GM18499 (cell line): Measurements from ENCODE around the gene KLKB1.

ENCODE experiments used
- ATAC-seq: cut with Tn5 transposase; IDR thresholded peaks from one replicate; pipeline ENCODE4 v1.9.1; 2021; ENCODE audit warnings: moderate number of reproducible peaks; ENCODE audit not compliant: insufficient read depth, unreplicated experiment

The KLKB1 gene

DNA sequence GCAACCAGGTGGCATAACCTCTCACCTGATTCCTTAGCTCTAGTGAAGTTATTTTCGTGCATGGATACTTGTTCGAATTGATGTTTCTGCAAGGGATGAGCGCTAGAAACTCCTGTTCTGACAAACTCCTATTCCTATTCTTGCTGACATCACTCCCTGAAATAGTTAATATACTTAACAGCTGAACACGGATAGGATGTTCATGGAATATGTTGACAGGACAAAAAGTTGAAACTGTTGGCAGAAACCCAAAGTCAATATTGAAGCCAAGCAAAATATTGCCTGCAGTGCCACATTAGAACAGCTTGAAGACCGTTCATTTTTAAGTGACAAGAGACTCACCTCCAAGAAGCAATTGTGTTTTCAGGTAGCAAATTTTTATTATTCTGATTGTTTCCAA is at the start of gene KLKB1:
TSS of gene KLKB1 (plus strand) at position 287 of the 400 bp plus-strand sequence. CDS start 689 bp downstream, outside the sequence.
- no peak for ATAC-seq

DNA sequence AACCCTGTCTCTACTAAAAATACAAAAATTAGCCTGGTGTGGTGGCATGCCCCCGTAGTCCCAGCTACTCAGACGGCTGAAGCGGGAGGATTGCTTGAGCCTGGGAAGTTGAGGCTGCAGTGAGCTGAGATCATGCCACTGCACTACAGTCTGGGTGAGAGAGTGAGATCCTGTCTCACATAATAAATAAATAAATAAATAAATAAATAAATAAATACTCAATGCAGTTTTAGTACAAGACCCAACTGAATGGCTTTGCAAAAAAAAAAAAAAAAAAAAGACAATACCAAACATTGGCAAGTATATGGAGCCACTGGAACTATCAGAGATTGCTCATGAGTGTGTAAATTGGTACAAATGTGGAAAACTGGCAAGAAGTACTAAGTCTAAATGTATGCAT is 39.2 kb upstream of the KLKB1 start:
- no peak for ATAC-seq

DNA sequence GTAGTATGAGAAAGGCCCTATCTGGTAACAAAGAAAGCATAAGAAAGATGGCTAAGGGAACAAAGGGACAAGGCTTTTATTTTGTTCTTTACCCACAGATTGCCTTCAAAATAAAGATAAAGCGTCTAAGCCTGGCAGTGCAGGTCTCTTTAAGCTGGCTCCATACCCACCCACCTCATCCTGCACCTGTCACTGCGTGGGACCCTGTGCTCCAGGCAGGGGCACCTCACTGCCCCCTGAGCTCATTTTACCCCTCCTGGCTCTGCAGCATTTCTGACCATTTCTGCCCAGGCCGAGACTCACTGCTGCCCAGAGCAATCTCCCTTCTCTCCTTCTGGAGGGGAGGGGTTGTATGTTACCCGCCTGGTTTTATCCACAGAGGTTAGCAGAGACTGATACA is 37.7 kb upstream of the KLKB1 start:
- ATAC-seq = no peak

DNA sequence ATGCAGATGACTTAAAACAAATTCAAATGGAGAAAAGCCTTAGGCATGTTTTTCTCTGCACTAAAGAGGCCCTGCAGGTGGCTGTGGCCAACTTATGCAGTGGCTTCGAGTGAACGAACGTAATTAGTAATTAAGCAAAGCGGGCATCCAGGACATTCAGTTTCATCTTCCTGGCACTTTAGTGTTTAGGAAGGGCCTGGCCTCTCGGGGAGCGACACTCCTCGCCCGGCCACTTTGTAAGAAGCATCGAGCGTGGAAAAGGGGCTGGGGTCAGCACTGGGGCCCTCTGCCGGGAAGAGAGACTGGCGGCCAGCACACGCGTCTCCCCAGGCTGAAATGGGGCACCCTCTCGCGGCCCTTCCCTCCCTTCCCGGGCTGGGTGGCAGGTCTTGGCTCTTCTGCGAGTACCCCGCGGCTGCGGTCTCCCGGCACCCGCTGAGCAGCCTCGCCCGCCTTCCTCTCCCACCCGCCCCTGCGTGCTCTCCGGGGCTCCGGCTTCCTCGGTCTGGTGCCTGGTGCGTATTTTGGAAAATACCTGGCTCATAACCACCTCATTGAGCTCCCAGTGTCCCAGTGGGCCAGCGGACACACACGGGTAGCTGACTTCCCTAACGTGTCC is 36.6 kb upstream of the KLKB1 start:
- ATAC-seq = peak; percentile 12

DNA sequence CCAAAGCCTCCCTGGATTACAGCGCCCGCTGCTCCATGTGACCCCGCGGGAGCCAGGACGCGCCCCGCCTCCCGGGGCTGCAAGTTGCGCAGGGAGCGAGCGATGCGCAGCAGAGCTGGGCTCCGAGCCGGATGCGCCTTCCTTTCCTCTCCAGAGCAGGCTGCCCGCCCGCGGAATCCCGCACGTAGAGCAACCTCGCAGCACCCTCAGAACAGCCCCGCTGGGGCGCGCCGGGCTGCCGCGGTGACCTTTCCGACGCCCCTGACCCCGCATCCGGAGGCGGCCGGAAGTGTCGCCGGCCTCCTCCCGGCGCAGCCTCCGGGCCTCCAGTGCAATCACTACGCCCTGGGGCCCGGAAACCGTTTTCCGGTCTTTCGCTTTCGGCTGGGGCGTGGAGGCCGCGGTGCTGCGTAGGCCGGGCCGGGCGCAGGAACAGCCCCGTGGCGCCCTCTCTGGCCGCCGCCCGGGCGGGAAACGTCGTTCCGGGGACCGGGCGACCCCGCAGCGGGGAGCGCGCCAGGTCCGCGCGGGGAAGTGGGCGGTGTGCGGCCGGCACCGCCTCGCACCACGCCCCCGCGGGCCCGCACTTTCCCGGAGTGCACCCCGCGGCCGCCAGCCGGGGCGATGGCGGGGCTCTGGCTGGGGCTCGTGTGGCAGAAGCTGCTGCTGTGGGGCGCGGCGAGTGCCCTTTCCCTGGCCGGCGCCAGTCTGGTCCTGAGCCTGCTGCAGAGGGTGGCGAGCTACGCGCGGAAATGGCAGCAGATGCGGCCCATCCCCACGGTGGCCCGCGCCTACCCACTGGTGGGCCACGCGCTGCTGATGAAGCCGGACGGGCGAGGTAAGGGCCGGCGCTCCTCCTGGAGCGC is 35.9 kb upstream of the KLKB1 start, which contains the start of gene CYP4V2:
TSS of gene CYP4V2 (plus strand) at position 368 of the 866 bp plus-strand sequence. CDS start at position 625, 257 bp downstream.
- ATAC-seq = peak; percentile 73

DNA sequence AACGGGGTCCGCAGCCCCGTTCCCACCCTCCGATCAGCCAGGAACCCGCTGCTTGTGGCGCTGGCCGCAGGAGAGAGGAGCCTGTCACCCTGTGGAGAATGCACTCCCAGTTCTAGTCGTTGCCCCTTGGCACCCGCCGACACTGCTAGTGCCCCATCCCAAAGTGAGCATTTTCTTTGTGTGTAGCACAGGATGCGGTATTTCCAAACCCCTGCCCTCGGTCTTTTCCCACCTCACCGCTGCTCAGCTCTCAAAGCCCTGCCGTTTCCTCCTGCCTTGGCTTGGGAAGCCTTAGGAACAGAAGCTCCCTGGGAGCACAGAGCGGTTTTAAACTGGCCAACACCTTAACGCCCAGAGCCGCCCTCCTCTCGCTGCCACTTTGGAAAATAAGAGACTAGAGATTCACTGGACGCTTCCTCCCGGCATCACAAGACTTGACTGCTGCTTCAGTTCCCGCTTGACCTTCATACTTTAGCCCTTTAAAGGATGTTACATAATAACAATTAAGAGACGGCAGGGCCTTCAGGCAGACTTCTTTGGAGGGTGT is 35.2 kb upstream of the KLKB1 start:
- peak; percentile 6 for ATAC-seq

DNA sequence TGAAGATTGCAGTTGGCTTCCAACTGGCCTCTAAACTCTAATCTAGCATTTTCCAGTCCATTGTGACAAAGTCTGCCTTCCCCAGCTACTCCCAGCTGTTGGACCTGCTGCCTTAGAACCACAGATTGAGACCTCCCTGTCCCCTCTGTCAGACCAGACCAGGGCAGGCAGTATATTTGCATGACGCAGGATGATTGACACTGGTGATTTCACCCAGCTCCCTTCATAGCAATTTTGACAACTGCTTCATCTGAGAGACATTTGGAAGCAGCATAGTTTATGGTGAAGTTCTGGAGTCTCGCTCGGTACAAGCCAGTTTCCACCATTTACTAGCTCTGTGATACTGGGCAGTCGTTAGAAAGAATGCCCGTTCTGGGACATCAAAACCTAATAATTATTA is 33.5 kb upstream of the KLKB1 start:
- no peak for ATAC-seq

DNA sequence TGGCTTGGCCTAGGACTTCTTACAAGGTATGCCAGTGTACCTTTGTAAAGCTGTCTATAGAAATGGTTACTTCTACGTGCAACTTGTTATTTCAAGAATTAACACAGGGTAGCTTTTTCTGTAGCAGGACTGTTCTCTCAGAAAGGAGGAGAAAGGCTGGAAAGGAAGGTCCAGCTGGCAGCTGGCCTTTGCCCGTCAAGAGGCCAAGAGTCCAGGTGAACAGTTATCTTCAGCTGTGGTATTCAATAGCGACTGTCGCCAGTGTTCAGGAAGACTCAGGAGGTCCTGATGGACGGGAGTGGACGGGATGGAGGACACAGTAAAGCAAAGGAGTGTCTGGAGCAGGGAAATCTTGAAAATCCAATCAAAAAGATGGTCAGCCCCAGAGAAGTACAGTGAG is 31.2 kb upstream of the KLKB1 start:
- no peak for ATAC-seq

DNA sequence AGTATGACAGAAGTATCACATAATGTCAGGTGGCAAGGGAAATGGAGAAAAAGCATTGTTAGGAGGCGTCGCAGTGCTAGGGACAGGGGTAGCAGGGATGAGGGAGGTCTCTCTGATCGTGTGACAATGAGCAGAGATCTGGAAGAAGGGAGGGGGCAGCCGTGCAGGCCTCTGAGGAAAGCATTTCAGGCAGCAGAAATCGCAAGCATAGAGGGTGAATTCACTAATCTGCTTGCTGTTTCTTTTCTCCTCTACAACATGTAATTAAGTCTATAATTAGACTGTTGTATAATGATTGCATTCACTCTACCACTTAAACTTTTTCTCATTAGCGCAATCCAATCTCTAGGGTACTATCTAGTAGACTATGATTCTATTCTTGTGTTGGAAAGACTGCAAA is 26.8 kb upstream of the KLKB1 start:
- no peak for ATAC-seq

DNA sequence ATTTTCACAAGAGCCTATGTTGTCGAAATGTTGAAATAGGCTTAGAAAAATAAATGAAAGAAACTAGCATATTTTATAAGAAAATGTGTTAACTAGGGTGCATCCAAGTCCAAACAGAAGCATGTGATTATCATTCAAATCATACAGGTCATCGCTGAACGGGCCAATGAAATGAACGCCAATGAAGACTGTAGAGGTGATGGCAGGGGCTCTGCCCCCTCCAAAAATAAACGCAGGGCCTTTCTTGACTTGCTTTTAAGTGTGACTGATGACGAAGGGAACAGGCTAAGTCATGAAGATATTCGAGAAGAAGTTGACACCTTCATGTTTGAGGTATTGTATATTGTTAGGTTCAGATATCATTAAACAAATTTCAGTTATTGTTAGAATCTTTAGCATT is 26.3 kb upstream of the KLKB1 start:
- ATAC-seq = no peak

DNA sequence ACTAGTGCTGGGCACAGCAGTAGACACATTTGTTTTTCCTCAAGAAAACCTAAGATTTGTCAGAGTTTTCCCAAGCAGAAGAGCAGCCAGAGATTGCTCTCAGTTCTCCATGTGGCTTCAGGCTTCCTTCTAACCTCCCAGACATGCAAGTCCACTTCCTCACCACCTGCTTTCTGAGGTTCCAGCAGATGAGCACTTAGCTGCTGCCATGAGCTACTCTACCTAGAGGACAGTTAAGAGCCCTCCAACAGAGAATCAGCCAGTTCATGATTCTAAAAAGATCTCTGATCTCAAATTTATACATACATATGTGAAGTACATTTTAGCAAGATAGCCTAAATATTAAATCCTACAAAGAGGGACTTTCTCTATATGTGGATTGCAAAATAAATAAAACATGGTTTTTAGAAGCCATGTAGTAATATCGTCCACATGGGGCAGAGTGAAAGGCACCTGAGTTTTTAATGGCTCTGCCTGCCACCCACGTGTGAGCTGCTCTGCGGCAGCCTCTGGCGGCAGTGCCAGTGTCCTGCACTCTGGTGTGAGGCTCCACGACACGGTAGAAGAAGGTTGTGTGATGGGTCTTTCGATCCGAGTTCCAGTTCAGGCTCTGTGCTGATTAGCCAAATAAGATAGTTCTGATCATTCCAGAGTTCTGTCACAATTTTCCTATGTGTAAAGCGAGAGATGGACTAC is 25.6 kb upstream of the KLKB1 start:
- peak; percentile 96 for ATAC-seq

DNA sequence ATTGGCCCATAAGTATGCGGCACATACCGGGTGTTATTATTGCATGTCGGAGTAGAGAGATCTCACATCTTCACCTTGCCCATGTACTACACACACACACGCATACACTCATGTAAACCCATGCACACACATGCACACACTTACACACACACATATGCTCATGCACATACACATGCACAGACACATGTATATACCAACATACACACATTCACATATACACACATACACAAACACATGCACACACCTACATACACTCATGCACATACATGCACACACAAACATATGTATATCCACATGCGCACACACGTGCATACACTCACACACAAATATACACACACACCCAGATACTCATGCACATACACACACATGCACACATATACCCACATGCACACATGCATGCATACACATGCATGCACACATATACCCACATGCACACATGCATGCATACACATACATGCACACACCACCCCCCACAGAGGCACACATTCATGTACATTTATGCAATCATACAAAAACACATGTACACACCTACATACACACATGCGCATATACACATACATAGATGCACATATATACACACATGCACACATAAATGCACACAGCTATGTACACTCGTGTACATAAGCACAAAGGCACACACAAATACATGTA is 24.7 kb upstream of the KLKB1 start:
- no peak for ATAC-seq

DNA sequence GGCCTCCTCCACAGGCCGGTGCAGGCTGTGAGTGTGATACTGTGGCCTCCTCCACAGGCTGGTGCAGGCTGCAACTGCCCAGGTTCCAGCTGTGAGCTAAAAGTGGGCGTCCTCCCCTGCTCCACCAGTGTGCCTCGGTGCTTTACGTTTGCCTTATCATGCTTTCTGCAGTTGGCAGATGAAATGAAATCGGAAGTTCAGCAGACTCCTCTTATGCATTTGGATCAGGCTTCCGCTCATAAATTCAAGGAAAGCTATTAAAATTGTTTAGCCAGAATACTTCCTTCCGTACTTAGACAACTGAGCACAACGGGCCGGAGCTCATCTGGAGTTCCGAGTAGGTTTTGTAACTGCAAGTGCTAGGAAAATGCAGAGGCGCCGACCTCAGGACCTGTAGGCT is 23.9 kb upstream of the KLKB1 start:
- ATAC-seq = no peak

DNA sequence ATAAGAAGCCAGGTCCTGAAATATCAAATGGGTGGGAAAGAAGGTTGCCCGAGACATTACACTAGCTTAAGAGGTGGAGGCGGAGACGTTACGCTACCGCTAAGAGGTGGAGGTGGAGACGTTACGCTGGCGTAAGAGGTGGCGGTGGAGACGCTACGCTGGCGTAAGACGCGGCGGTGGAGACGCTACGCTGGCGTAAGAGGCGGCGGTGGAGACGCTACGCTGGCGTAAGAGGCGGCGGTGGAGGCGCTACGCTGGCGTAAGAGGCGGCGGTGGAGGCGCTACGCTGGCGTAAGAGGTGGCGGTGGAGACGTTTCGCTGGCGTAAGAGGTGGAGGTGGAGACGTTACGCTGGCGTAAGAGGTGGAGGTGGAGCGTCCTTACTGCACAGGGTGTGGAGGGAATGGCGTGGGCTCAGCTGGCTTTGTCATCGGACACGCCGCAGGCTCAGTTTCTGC is 23.2 kb upstream of the KLKB1 start:
- peak; percentile 38 for ATAC-seq

DNA sequence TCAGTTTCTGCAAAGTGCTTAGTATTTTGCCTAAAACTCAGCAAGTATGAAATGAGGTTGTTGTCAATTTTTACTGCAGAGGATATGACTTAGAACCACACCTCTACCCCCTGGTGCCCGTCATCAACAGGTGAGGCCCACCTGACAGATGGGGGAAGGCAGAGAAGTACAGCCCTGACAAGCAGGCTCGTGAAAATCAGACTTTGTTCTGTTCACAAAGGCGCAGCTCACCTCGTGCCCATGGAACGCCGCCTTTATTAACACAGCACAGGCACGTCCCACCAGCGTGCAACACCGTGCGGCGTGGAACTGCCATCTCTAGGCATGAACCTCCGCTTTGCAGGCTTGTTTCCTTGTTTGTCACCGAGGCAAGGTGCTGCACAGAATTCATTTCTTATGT is 22.6 kb upstream of the KLKB1 start:
- no peak for ATAC-seq

DNA sequence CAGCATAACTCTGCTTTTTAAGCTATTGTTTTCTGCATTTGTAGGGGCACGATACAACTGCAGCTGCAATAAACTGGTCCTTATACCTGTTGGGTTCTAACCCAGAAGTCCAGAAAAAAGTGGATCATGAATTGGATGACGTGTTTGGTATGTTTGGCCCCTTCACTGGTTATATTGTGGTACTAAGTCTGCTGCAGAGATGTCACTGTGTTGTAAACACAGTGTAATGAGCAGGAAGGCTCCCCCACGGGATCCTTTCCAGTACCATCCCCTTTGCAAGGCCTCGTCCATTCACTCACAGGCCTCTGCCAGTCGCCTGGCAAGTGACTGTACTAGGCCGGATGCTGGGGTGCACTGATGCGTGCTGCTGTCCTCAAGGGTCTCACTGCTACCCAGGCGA is 22.2 kb upstream of the KLKB1 start:
- no peak for ATAC-seq

DNA sequence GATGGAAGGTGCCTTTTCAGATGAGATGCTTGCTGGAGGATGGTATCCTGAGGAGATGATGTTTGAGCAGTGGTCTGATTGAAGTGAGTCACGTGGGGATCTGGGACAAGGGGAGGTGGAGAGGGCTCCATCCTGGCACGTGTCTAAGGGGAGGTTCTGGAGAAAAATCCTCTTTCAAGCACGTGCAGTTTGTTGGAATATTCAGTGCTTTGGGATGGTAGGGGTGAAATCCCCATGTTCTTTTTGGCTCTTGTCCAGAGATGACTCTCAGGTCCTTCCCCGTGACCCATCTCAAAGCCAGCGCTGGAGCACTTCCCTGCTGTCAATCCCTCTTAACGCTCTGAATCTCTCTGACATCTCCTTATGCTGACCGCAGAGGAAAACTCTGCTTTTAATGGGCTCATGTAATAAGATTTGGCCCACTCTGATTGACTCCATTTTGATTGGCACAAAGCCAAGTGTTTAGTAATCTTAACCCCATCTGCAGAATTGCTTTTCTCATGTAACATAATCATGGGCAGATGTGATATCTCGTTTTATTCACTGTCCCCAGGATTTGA is 10.8 kb upstream of the KLKB1 start:
- no peak for ATAC-seq

DNA sequence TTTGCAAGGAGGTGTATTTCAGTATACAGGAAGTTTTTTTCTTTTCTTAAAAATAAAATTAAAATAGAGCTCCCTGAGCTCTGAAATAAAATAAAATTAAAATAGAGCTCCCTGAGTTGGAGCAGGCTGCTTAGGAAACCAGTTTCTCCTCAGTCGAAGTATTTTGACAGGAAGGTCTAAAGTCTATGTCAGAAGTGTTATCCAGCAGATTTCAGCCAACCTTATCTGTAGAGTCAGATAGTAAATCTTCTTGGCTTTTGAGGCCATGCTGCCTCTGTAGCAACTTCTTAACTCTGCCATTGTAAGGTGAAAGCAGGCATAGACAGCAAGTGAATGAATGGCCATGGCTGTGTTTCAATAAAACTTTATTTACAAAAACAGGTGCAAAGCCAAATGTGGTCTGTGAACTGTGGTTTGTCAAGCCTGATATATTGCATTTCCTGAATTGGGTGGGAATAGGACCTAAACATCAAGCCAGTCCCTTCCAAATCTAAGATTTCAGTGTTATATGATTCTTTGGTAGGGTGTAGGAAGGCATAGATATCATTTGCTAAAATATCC is 9.5 kb upstream of the KLKB1 start:
- ATAC-seq = no peak

DNA sequence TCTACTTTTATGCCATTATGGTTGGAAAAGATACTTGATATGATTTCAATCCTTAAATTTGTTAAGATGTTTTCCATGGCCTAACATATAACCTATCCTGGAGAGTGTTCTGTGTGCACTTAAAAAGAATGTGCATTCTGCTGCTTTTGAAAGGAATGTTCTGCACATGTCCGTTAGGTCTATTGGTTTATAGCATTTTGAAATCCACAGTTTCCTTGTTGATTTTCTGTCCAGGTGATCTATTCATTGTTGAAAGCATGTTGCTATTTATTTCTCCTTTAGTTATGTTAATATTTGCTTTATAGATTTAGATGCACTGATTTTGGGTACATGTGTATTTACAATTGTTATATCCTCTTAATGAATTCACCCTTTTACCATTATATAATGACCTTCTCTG is 5.7 kb upstream of the KLKB1 start:
- ATAC-seq = no peak

DNA sequence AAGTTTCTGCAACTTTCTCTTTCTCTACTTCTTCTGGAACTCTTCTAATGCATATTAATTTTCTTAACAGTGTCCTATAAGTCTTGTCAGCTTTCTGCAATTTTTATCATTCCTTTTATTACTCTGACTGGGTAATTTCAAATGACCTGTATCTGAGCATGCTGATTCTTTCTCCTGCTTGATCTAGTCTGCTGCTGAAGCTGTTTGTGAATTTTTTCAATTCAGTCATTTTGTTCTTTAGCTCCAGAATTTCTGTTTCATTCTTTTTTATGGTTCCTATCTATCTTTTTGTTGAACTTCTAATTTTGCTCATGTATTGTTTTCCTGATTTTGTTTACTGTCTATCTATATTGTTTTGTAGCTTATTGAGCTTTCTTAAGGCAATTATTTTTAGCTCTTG is 1.5 kb upstream of the KLKB1 start:
- no peak for ATAC-seq
